Muscle of leg (tissue), 11 donors: Measurements from ENCODE around the gene CCDC85C. TPM values are rescaled to one million over a fixed set of nuclear protein-coding genes. Genes with fewer than 3 reads are reported as not detected.

Experiments used
- DNase-seq: peaks from one replicate; pipeline ENCODE4 v3.0.0; 2013
- H3K27ac ChIP-seq: one replicate; pipeline ENCODE4 v1.5.1; 2013; ENCODE audit warnings: mild to moderate bottlenecking, low read length, control low read depth
- H3K27me3 ChIP-seq: one replicate; pipeline ENCODE4 v1.6.1; 2013; ENCODE audit warnings: low read length; ENCODE audit not compliant: control insufficient read depth, insufficient read depth
- H3K36me3 ChIP-seq: one replicate; pipeline ENCODE4 v1.6.1; 2013; ENCODE audit warnings: low read length; ENCODE audit not compliant: control insufficient read depth, insufficient read depth
- H3K4me1 ChIP-seq: one replicate; pipeline ENCODE4 v1.6.1; 2013; ENCODE audit warnings: low read length; ENCODE audit not compliant: control insufficient read depth, insufficient read depth
- H3K4me3 ChIP-seq: one replicate; pipeline ENCODE4 v1.5.1; 2013; ENCODE audit warnings: low read length, control low read depth
- H3K9me3 ChIP-seq: replicated peaks from 2 replicates; pipeline ENCODE4 v1.6.1; 2013; ENCODE audit warnings: low read depth, low read length; ENCODE audit not compliant: control insufficient read depth
- WGBS: methylation state at CpG from one replicate; pipeline ENCODE4 v1.1.5; 2013; ENCODE audit warnings: missing lambda C conversion rate; ENCODE audit not compliant: insufficient coverage; 5-methylcytosine and 5-hydroxymethylcytosine counted together
- polyA plus RNA-seq, 8 donors: library from polyadenylated mRNA; unstranded; fragments of 120-200 nt; gene quantifications; one replicate each; pipeline versions ENCODE4 v1.2.1 to v1.2.3, GENCODE V29; 2013; ENCODE audit warnings: inconsistent platforms in 1 of 8, low replicate concordance in 1 of 8; ENCODE audit not compliant: insufficient read length in 8 of 8, insufficient read depth in 1 of 8
- total RNA-seq: library from RNA; stranded (reverse); fragments of 120-200 nt; gene quantifications from one replicate; pipeline ENCODE4 v1.2.4, GENCODE V29; 2013

The CCDC85C gene
- total and polyA plus RNA-seq, 9 donors = 3.2 to 6.5 (median 4.1) TPM

GRCh38 chr14:99481745-99482099 lies 122.3 kb downstream of the CCDC85C start:
- peaks cover 14% of the 10 kb centered on the region for H3K4me1 ChIP-seq
- 0% methylated on average over 7 of the region's 17 CpGs for WGBS
- H3K27me3 ChIP-seq = no peaks in the 10 kb centered on the region
- no peaks in the 10 kb centered on the region for H3K9me3 ChIP-seq
- no peaks in the 10 kb centered on the region for H3K36me3 ChIP-seq
- H3K4me3 ChIP-seq = peak overlapping the region; percentile 97
- peak; percentile 70 for DNase-seq
- H3K27ac ChIP-seq = peak overlapping the region; percentile 95

- Histone ChIP-seq H3K36me3 (no peaks in the 10 kb centered on the region), H3K27ac (peak within 1 kb of the TSS; percentile 95), H3K9me3 (no peaks in the 10 kb centered on the region), H3K4me1 (peaks cover 14% of the 10 kb centered on the region), H3K4me3 (peak within 1 kb of the TSS; percentile 97), H3K27me3 (no peaks in the 10 kb centered on the region)
- under 1% methylated on average over 61 of the region's 82 CpGs for WGBS
- peak; percentile 100 for DNase-seq
Observed at GRCh38 chr14:99480917-99481744, 122.9 kb downstream of the CCDC85C start, which contains the start of gene CCNK. Gene CCNK (plus strand): TSS chr14:99481409. CDS start chr14:99492678, 11,269 bp downstream.

- peak within 1 kb of the TSS; percentile 95 for H3K27ac ChIP-seq
- no peaks in the 10 kb centered on the region for H3K27me3 ChIP-seq
- no peaks in the 10 kb centered on the region for H3K36me3 ChIP-seq
- H3K9me3 ChIP-seq = no peaks in the 10 kb centered on the region
- DNase-seq = peak; percentile 70
- peaks cover 14% of the 10 kb centered on the region for H3K4me1 ChIP-seq
- WGBS = 0% methylated on average over 122 of the region's 122 CpGs
- H3K4me3 ChIP-seq = peak within 1 kb of the TSS; percentile 97
Observed at GRCh38 chr14:99479906-99480869, 123.8 kb downstream of the CCDC85C start, which contains the start of gene SETD3. Gene SETD3 (minus strand): TSS chr14:99480859. CDS start chr14:99465805, 15,054 bp downstream.

DNA sequence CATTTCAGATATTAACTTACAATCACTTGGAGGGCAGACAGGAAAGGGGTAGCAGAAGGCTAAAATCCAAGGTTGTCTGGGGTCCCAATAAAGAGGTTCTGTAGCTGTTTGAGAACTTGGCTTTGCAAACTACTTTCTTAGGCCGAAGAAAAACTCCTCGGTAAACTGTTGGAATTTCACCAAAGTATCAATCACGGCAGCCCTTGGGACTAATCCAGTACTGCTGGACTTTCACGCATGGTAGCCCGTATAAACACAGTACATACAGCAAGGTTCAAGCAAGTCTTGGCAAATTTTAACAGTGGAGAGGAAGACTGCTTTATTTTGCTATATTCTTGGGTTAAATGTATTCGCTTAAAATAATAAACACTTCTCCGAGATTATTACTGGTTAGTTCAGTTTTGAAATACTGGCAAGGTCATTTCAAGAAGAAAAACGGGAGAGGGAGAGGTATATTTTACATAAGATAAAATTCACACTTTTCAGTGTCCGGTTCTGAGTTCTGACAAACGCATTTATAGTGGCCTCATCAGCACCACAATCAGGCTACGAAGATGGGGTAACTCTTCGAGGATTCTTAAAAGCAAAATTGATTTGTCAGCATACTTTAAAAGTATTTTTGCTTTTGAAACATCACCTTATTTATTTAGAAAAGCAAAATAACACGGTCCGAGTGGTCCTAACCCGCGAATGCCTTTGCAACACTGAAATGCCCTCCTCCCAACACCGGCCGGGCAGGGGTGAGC lies 124.7 kb downstream of the CCDC85C start:
- Histone ChIP-seq H3K27me3 (no peaks in the 10 kb centered on the region), H3K36me3 (no peaks in the 10 kb centered on the region), H3K4me3 (peak overlapping the region; percentile 60), H3K9me3 (no peaks in the 10 kb centered on the region), H3K4me1 (peaks cover 14% of the 10 kb centered on the region), H3K27ac (peak overlapping the region; percentile 88)
- DNase-seq = no peak
- WGBS = 0% methylated on average over 6 of the region's 18 CpGs

GRCh38 chr14:99478128-99478527 lies 125.9 kb downstream of the CCDC85C start:
- peaks cover 13% of the 10 kb centered on the region for H3K4me1 ChIP-seq
- H3K9me3 ChIP-seq = no peaks in the 10 kb centered on the region
- WGBS = 86% methylated on average over 1 of the region's 4 CpGs
- no peaks in the 10 kb centered on the region for H3K36me3 ChIP-seq
- H3K27me3 ChIP-seq = no peaks in the 10 kb centered on the region
- no peak overlapping the region for H3K27ac ChIP-seq
- no peak for DNase-seq
- H3K4me3 ChIP-seq = no peak overlapping the region

DNA sequence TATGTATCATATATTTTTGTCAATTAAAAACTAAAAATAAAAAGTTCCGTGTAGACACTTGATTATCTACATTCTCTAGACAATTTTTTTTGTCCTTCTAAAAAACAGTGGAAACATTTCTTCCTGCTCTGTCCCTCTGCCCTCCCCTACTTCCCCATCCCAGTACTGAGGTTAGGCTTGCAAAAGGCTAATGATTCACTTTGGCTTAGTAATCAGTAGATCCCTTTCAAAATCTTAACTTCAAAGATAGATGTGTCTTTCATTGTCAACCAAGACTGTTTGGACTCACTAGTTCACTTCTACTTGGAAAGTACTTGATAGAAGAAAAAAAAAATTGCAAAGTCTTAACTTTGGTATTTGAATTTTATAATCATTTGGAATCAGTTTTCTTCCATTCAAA lies 127.1 kb downstream of the CCDC85C start:
- no CpG with 5 or more reads among the region's 1 CpG for WGBS
- Histone ChIP-seq H3K9me3 (no peaks in the 10 kb centered on the region), H3K27me3 (no peaks in the 10 kb centered on the region), H3K4me1 (peaks cover 11% of the 10 kb centered on the region), H3K4me3 (no peak overlapping the region), H3K27ac (no peak overlapping the region), H3K36me3 (no peaks in the 10 kb centered on the region)
- no peak for DNase-seq

- Histone ChIP-seq H3K27me3 (no peaks in the 10 kb centered on the region), H3K4me1 (peaks cover 11% of the 10 kb centered on the region), H3K27ac (no peak overlapping the region), H3K4me3 (no peak overlapping the region), H3K36me3 (no peaks in the 10 kb centered on the region), H3K9me3 (no peaks in the 10 kb centered on the region)
- no peak for DNase-seq
- WGBS = 100% methylated on average over 1 of the region's 2 CpGs
Observed at GRCh38 chr14:99475660-99476059, 128.3 kb downstream of the CCDC85C start.

GRCh38 chr14:99475179-99475578 lies 128.8 kb downstream of the CCDC85C start:
- Histone ChIP-seq H3K9me3 (no peaks in the 10 kb centered on the region), H3K36me3 (no peaks in the 10 kb centered on the region), H3K4me3 (no peak overlapping the region), H3K4me1 (peaks cover 11% of the 10 kb centered on the region), H3K27ac (no peak overlapping the region), H3K27me3 (no peaks in the 10 kb centered on the region)
- 69% methylated on average over 9 of the region's 9 CpGs for WGBS
- no peak for DNase-seq

GRCh38 chr14:99473458-99473857 lies 130.5 kb downstream of the CCDC85C start:
- H3K27me3 ChIP-seq = no peaks in the 10 kb centered on the region
- H3K4me1 ChIP-seq = peaks cover 6% of the 10 kb centered on the region
- no CpG with 5 or more reads among the region's 3 CpGs for WGBS
- H3K27ac ChIP-seq = no peak overlapping the region
- H3K36me3 ChIP-seq = no peaks in the 10 kb centered on the region
- DNase-seq = no peak
- no peaks in the 10 kb centered on the region for H3K9me3 ChIP-seq
- no peak overlapping the region for H3K4me3 ChIP-seq
